ENCODE results near the gene EDC4.
"Not testable (repeated sequence)": the region's sequence is repeated elsewhere in the genome, so short reads cannot be mapped to it uniquely, and the experiment has no call there.

The EDC4 gene

GRCh38 chr16:67872631-67873434 lies at the start of gene EDC4:
EDC4 (plus strand) TSS chr16:67873052; CDS start chr16:67873262, 210 bp downstream.
- in situ Hi-C loops (cut with MboI; ENCODE audit: low sequenced_read_pairs): no loop called here

GRCh38 chr16:67825119-67825518 lies 47.7 kb upstream of the EDC4 start:
- in situ Hi-C loops (cut with MboI; ENCODE audit: low sequenced_read_pairs): no loop called here

- in situ Hi-C loops (cut with MboI; ENCODE audit: low sequenced_read_pairs): no loop called here
Measured at GRCh38 chr16:67825906-67826305, 46.9 kb upstream of the EDC4 start.

- in situ Hi-C loops (cut with MboI; ENCODE audit: low sequenced_read_pairs): no loop called here
Measured at GRCh38 chr16:67828651-67829050, 44.2 kb upstream of the EDC4 start.

GRCh38 chr16:67833030-67833414 lies 39.8 kb upstream of the EDC4 start:
- in situ Hi-C loops (cut with MboI; ENCODE audit: low sequenced_read_pairs): no loop called here

GRCh38 chr16:67833415-67834241 lies 39.2 kb upstream of the EDC4 start:
- in situ Hi-C loops (cut with MboI; ENCODE audit: low sequenced_read_pairs): no loop called here

- in situ Hi-C loops (cut with MboI; ENCODE audit: low sequenced_read_pairs): no loop called here
Measured at GRCh38 chr16:67834242-67834614, 38.6 kb upstream of the EDC4 start.

- in situ Hi-C loops (cut with MboI; ENCODE audit: low sequenced_read_pairs): not testable (repeated sequence)
Measured at GRCh38 chr16:67837190-67837589, 35.7 kb upstream of the EDC4 start.

GRCh38 chr16:67837811-67838210 lies 35.0 kb upstream of the EDC4 start:
- in situ Hi-C loops (cut with MboI; ENCODE audit: low sequenced_read_pairs): no loop called here

- in situ Hi-C loops (cut with MboI; ENCODE audit: low sequenced_read_pairs): no loop called here
Measured at GRCh38 chr16:67841198-67841815, 31.5 kb upstream of the EDC4 start.

GRCh38 chr16:67841816-67842508 lies 30.9 kb upstream of the EDC4 start, which contains the start of gene THAP11:
THAP11 (plus strand) TSS chr16:67842320; CDS start chr16:67842555, 235 bp downstream.
- in situ Hi-C loops (cut with MboI; ENCODE audit: low sequenced_read_pairs): no loop called here

- in situ Hi-C loops (cut with MboI; ENCODE audit: low sequenced_read_pairs): no loop called here
Measured at GRCh38 chr16:67842509-67843342, 30.1 kb upstream of the EDC4 start.

GRCh38 chr16:67843343-67843765 lies 29.5 kb upstream of the EDC4 start:
- in situ Hi-C loops (cut with MboI; ENCODE audit: low sequenced_read_pairs): no loop called here

- in situ Hi-C loops (cut with MboI; ENCODE audit: low sequenced_read_pairs): no loop called here
Measured at GRCh38 chr16:67844497-67844896, 28.4 kb upstream of the EDC4 start.

GRCh38 chr16:67845291-67846062 lies 27.4 kb upstream of the EDC4 start:
- in situ Hi-C loops (cut with MboI; ENCODE audit: low sequenced_read_pairs): no loop called here

- in situ Hi-C loops (cut with MboI; ENCODE audit: low sequenced_read_pairs): no loop called here
Measured at GRCh38 chr16:67846063-67846319, 26.9 kb upstream of the EDC4 start.

GRCh38 chr16:67846320-67847063 lies 26.4 kb upstream of the EDC4 start, which contains the start of gene NUTF2:
NUTF2 (plus strand) TSS chr16:67846933; CDS start chr16:67865131, 18,198 bp downstream.
- in situ Hi-C loops (cut with MboI; ENCODE audit: low sequenced_read_pairs): no loop called here

- in situ Hi-C loops (cut with MboI; ENCODE audit: low sequenced_read_pairs): no loop called here
Measured at GRCh38 chr16:67847064-67847861, 25.6 kb upstream of the EDC4 start, which contains the start of gene CENPT. CENPT (minus strand) TSS chr16:67847693; CDS start chr16:67833859, 13,834 bp downstream.

Measured in HL-60/S4 (cell line).